ENCODE data around the gene TREML1. TPM values are rescaled to one million over a fixed set of nuclear protein-coding genes. Genes with fewer than 3 reads are reported as not detected.
A peak's percentile ranks its signal among the peaks of the same experiment; 100 is the strongest.

The TREML1 gene
- total RNA-seq, 1 donor from 2014 or later = not detected

- DNase-seq (ENCODE audit: low read depth in 2 of 2) = no peak
Measured at GRCh38 chr6:41179163-41179562, 25.0 kb upstream of the TREML1 start.

- no peak for DNase-seq (ENCODE audit: low read depth in 2 of 2)
Measured at GRCh38 chr6:41177695-41178094, 23.5 kb upstream of the TREML1 start.

- DNase-seq (ENCODE audit: low read depth in 2 of 2) = no peak
Measured at GRCh38 chr6:41177287-41177686, 23.1 kb upstream of the TREML1 start.

GRCh38 chr6:41176189-41176588 is 22.0 kb upstream of the TREML1 start:
- DNase-seq (ENCODE audit: low read depth in 2 of 2) = no peak

GRCh38 chr6:41175084-41175483 is 20.9 kb upstream of the TREML1 start:
- DNase-seq (ENCODE audit: low read depth in 2 of 2) = no peak

GRCh38 chr6:41174610-41175009 is 20.5 kb upstream of the TREML1 start:
- no peak for DNase-seq (ENCODE audit: low read depth in 2 of 2)

GRCh38 chr6:41171908-41172307 is 17.8 kb upstream of the TREML1 start:
- DNase-seq (ENCODE audit: low read depth in 2 of 2) = no peak

GRCh38 chr6:41170547-41171160 is 16.5 kb upstream of the TREML1 start:
- no peak for DNase-seq (ENCODE audit: low read depth in 2 of 2)

GRCh38 chr6:41167173-41167963 is 13.2 kb upstream of the TREML1 start:
- DNase-seq (ENCODE audit: low read depth in 2 of 2) = peak; percentile 44 to 45

GRCh38 chr6:41164551-41165120 is 10.5 kb upstream of the TREML1 start:
- DNase-seq (ENCODE audit: low read depth in 2 of 2) = no peak

- DNase-seq (ENCODE audit: low read depth in 2 of 2) = no peak
Measured at GRCh38 chr6:41163419-41163717, 9.2 kb upstream of the TREML1 start.

- DNase-seq (ENCODE audit: low read depth in 2 of 2) = no peak
Measured at GRCh38 chr6:41162687-41163418, 8.7 kb upstream of the TREML1 start, which contains the start of gene TREM2. Gene TREM2, minus strand, starts transcription at chr6:41163116. Its CDS starts 34 bp downstream, at chr6:41163082.

GRCh38 chr6:41161851-41162552 is 7.9 kb upstream of the TREML1 start:
- no peak for DNase-seq (ENCODE audit: low read depth in 2 of 2)

GRCh38 chr6:41161380-41161779 is 7.2 kb upstream of the TREML1 start:
- no peak for DNase-seq (ENCODE audit: low read depth in 2 of 2)

- no peak for DNase-seq (ENCODE audit: low read depth in 2 of 2)
Measured at GRCh38 chr6:41160933-41161332, 6.8 kb upstream of the TREML1 start.

- DNase-seq (ENCODE audit: low read depth in 2 of 2) = no peak
Measured at GRCh38 chr6:41159415-41160082, 5.4 kb upstream of the TREML1 start.

- DNase-seq (ENCODE audit: low read depth in 2 of 2) = no peak
Measured at GRCh38 chr6:41157323-41157722, 3.2 kb upstream of the TREML1 start.

- DNase-seq (ENCODE audit: low read depth in 2 of 2) = no peak
Measured at GRCh38 chr6:41156771-41157170, 2.6 kb upstream of the TREML1 start.

GRCh38 chr6:41156001-41156400 is 1.9 kb upstream of the TREML1 start:
- no peak for DNase-seq (ENCODE audit: low read depth in 2 of 2)

- DNase-seq (ENCODE audit: low read depth in 2 of 2) = no peak
Measured at GRCh38 chr6:41155132-41155805, 1.1 kb upstream of the TREML1 start.

- no peak for DNase-seq (ENCODE audit: low read depth in 2 of 2)
Measured at GRCh38 chr6:41153451-41153850, 696 bp downstream of the TREML1 start.
